CD4-positive, alpha-beta T cell treated with Interleukin-15 for 1 hour (primary cell): ENCODE measurements around the gene ARHGAP24.
"Not testable (repeated sequence)": the region's sequence is repeated elsewhere in the genome, so short reads cannot be mapped to it uniquely, and the experiment has no call there.

Experiments used
- DNase-seq: peaks from one replicate; pipeline ENCODE4 v3.0.0-alpha.2; 2020

The ARHGAP24 gene

GRCh38 chr4:85486425-85487086, 11.6 kb downstream of the ARHGAP24 start:
- DNase-seq, result no peak

GRCh38 chr4:85488416-85488815, 13.5 kb downstream of the ARHGAP24 start:
- DNase-seq, result no peak

- DNase-seq, result no peak
Measured at GRCh38 chr4:85489273-85489981, 14.5 kb downstream of the ARHGAP24 start.

- no peak for DNase-seq
Measured at GRCh38 chr4:85491527-85491926, 16.6 kb downstream of the ARHGAP24 start.

GRCh38 chr4:85492336-85492735, 17.4 kb downstream of the ARHGAP24 start:
- DNase-seq, result no peak

- no peak for DNase-seq
Measured at GRCh38 chr4:85495621-85496020, 20.7 kb downstream of the ARHGAP24 start.

- no peak for DNase-seq
Measured at GRCh38 chr4:85496126-85496849, 21.3 kb downstream of the ARHGAP24 start.

GRCh38 chr4:85496933-85497332, 22.0 kb downstream of the ARHGAP24 start:
- no peak for DNase-seq

- peak; percentile 67 for DNase-seq
Measured at GRCh38 chr4:85498068-85498733, 23.3 kb downstream of the ARHGAP24 start.

- DNase-seq, result no peak
Measured at GRCh38 chr4:85499573-85499972, 24.6 kb downstream of the ARHGAP24 start.

GRCh38 chr4:85500110-85500867, 25.3 kb downstream of the ARHGAP24 start:
- no peak for DNase-seq

- DNase-seq, result not testable (repeated sequence)
Measured at GRCh38 chr4:85501145-85501544, 26.2 kb downstream of the ARHGAP24 start.

GRCh38 chr4:85508654-85509053, 33.7 kb downstream of the ARHGAP24 start:
- no peak for DNase-seq

- no peak for DNase-seq
Measured at GRCh38 chr4:85509882-85510631, 35.1 kb downstream of the ARHGAP24 start.

- DNase-seq, result no peak
Measured at GRCh38 chr4:85510632-85510984, 35.7 kb downstream of the ARHGAP24 start.

- DNase-seq, result no peak
Measured at GRCh38 chr4:85512446-85513205, 37.7 kb downstream of the ARHGAP24 start.

- no peak for DNase-seq
Measured at GRCh38 chr4:85514117-85514516, 39.2 kb downstream of the ARHGAP24 start.

GRCh38 chr4:85514783-85515182, 39.8 kb downstream of the ARHGAP24 start:
- no peak for DNase-seq

GRCh38 chr4:85515701-85516100, 40.8 kb downstream of the ARHGAP24 start:
- DNase-seq, result no peak

GRCh38 chr4:85518526-85518925, 43.6 kb downstream of the ARHGAP24 start:
- DNase-seq, result not testable (repeated sequence)
